ENCODE data around the gene PABPC1L. TPM values are rescaled to one million over a fixed set of nuclear protein-coding genes. Genes with fewer than 3 reads are reported as not detected.
A peak's percentile ranks its signal among the peaks of the same experiment; 100 is the strongest.

PABPC1L gene
- total RNA-seq, 1 donor from 2014 or later: 83.6 TPM

DNA sequence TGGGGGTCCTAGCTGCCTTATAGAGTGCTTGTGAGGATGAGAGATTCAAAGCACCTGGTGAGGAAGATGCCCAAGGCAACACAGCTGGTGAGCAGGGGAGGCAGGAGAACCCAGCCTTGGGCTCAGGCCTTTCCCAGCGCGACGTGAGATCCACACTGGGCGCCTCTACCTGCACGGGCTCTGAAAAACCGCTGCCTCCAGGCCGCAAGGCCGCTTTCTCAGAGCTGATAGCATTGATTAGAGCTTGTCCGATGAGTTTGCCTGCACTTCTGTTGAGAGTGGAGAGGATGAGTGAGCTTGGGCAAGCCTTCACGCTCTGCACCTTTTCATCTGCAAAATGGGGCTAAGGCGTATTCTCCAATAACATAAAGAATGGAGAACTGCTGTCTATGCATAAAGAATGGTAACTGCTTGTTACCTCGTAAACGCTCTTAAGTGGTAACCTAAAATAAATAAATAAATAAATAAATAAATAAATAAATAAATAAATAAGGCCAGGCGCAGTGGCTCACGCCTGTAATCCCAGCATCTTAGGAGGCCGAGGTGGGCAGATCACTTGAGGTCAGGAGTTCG is 916 bp downstream of the PABPC1L start:
- H3K27ac Mint-ChIP-seq: peak overlapping the region; percentile 58
- H3K36me3 Mint-ChIP-seq (ENCODE audit: low read depth): peaks cover 61% of the 10 kb centered on the region
- no peaks in the 10 kb centered on the region for H3K27me3 Mint-ChIP-seq (ENCODE audit: low read depth)
- peak overlapping the region; percentile 86 for H3K4me3 Mint-ChIP-seq (ENCODE audit: low read depth)
- DNase-seq (ENCODE audit: low spot score): no peak
- no peaks in the 10 kb centered on the region for H3K9me3 Mint-ChIP-seq
- intact Hi-C loops (cut with micrococcal nuclease): loop anchor here (5.0 kb wide), 1 partner anchor 187 kb away; no protein-coding TSS in a partner anchor
- peaks cover 30% of the 10 kb centered on the region for H3K4me1 Mint-ChIP-seq (ENCODE audit: low read depth)

DNA sequence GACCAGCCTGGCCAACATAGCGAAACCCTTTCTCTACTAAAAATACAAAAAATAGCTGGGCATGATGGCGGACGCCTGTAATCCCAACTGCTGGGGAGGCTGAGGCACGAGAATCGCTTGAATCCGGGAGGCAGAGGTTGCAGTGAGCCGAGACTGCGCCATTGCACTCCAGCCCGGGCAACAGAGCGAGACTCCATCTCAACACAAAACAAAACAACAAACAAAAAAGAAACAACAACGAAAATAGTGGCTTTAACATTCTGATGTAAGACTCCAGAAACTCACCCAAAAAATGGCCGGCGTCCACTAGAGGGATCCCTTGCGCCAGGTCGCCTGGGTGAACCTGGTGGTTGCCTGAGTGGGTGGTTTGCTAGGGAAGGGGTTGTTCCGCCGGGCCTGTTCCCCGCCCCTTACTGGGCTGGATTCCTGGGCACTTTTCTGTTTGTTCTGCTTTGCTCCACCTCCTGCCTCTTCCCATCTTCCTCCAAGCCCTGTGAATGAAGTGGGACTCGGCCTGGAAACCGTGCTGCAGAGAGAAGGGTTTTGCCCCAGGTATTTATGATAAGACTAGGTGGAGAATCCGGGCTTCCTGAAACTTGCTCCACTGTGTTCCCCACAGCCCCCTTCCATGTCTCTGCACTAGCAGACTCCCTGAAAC is 1.5 kb downstream of the PABPC1L start:
- peak; percentile 41 for DNase-seq (ENCODE audit: low spot score)
- intact Hi-C loops (cut with micrococcal nuclease): loop anchor here (5.0 kb wide), 1 partner anchor 186 kb away; no protein-coding TSS in a partner anchor
- peaks cover 59% of the 10 kb centered on the region for H3K36me3 Mint-ChIP-seq (ENCODE audit: low read depth)

GRCh38 chr20:44912189-44912588 is 2.3 kb downstream of the PABPC1L start:
- intact Hi-C loops (cut with micrococcal nuclease): loop anchor here (5.0 kb wide), 1 partner anchor 185 kb away; no protein-coding TSS in a partner anchor
- Mint-ChIP-seq H3K4me1 (ENCODE audit: low read depth) (peaks cover 30% of the 10 kb centered on the region), H3K27ac (no peak overlapping the region), H3K27me3 (ENCODE audit: low read depth) (no peaks in the 10 kb centered on the region), H3K36me3 (ENCODE audit: low read depth) (peaks cover 58% of the 10 kb centered on the region), H3K9me3 (no peaks in the 10 kb centered on the region), H3K4me3 (ENCODE audit: low read depth) (peak overlapping the region; percentile 71)
- DNase-seq (ENCODE audit: low spot score): no peak

More for the DNA sequence above, 1.5 kb downstream of the PABPC1L start:
- Mint-ChIP-seq H3K9me3 (no peaks in the 10 kb centered on the region), H3K27ac (peak overlapping the region; percentile 22), H3K4me3 (ENCODE audit: low read depth) (peak overlapping the region; percentile 71), H3K27me3 (ENCODE audit: low read depth) (no peaks in the 10 kb centered on the region), H3K4me1 (ENCODE audit: low read depth) (peaks cover 30% of the 10 kb centered on the region)

DNA sequence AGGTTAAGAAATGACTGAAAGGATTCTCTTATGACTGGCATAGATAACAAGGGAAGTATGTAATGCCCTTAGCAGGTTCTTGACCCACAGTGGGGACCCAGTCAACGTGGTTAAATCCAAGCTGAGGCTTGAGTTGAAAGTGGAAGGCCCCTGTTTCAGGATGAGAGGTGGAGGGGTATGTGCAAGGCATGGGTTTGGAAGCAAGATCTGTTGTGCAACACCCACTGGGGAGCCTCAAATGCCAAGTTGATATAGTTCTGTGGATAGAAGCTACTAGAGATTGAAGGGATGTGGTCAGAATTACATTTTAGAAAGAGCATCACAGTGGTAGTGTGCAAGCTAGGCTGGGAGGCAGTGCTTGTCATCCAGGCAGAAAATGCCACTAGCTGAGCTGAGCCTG is 5.1 kb downstream of the PABPC1L start:
- no peaks in the 10 kb centered on the region for H3K9me3 Mint-ChIP-seq
- H3K36me3 Mint-ChIP-seq (ENCODE audit: low read depth): peaks cover 54% of the 10 kb centered on the region
- intact Hi-C loops (cut with micrococcal nuclease): loop anchor here (2.0 to 5.0 kb wide), 3 partner anchors 44 to 182 kb away; no protein-coding TSS in a partner anchor
- H3K4me1 Mint-ChIP-seq (ENCODE audit: low read depth): peaks cover 20% of the 10 kb centered on the region
- no peaks in the 10 kb centered on the region for H3K27me3 Mint-ChIP-seq (ENCODE audit: low read depth)
- DNase-seq (ENCODE audit: low spot score): no peak
- peak overlapping the region; percentile 81 for H3K27ac Mint-ChIP-seq
- no peak overlapping the region for H3K4me3 Mint-ChIP-seq (ENCODE audit: low read depth)

DNA sequence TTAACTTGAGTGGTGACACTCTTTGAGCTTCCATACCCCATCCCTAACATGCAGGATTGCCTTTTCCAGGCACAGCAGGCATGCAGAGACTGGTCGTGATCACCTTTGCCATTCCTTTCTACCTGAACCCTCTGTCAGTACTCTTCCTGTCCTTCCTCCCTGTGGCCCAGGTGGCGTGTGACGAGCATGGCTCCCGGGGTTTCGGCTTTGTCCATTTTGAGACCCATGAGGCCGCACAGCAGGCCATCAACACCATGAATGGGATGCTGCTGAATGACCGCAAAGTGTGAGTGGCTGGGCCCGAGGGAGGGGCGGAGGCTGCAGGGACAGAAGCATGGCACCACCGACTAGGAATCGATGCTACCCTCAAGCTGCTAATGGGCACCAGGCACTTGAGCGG is 6.7 kb downstream of the PABPC1L start:
- DNase-seq (ENCODE audit: low spot score): no peak
- no peak overlapping the region for H3K27ac Mint-ChIP-seq
- intact Hi-C loops (cut with micrococcal nuclease): no loop called here
- peaks cover 16% of the 10 kb centered on the region for H3K4me1 Mint-ChIP-seq (ENCODE audit: low read depth)
- H3K9me3 Mint-ChIP-seq: no peaks in the 10 kb centered on the region
- no peak overlapping the region for H3K4me3 Mint-ChIP-seq (ENCODE audit: low read depth)
- peaks cover 56% of the 10 kb centered on the region for H3K36me3 Mint-ChIP-seq (ENCODE audit: low read depth)
- no peaks in the 10 kb centered on the region for H3K27me3 Mint-ChIP-seq (ENCODE audit: low read depth)

DNA sequence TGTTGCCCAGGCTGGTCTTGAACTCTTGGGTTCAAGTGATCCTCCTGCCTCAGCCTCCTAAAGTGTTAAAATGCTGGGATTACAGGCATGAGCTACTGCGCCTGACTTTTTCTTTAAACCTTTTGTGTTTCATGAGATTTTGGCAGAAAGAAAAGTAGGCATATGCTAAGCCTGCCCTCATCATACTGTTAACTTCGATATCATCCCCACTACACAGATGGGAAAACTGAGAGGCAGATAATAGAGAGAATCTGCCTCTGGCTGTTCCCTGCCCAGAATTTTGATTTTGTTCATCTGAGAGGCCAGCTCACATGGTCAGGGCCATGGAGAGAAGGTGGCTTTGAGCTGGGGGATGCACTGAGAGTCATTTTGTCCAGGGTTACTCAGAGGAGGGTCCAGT is 7.5 kb downstream of the PABPC1L start:
- H3K27ac Mint-ChIP-seq: no peak overlapping the region
- no peak for DNase-seq (ENCODE audit: low spot score)
- H3K36me3 Mint-ChIP-seq (ENCODE audit: low read depth): peaks cover 50% of the 10 kb centered on the region
- H3K4me3 Mint-ChIP-seq (ENCODE audit: low read depth): no peak overlapping the region
- intact Hi-C loops (cut with micrococcal nuclease): no loop called here
- H3K9me3 Mint-ChIP-seq: no peaks in the 10 kb centered on the region
- peaks cover 13% of the 10 kb centered on the region for H3K4me1 Mint-ChIP-seq (ENCODE audit: low read depth)
- no peaks in the 10 kb centered on the region for H3K27me3 Mint-ChIP-seq (ENCODE audit: low read depth)

GRCh38 chr20:44918342-44918741 is 8.5 kb downstream of the PABPC1L start:
- no peaks in the 10 kb centered on the region for H3K9me3 Mint-ChIP-seq
- intact Hi-C loops (cut with micrococcal nuclease): no loop called here
- H3K4me1 Mint-ChIP-seq (ENCODE audit: low read depth): peaks cover 10% of the 10 kb centered on the region
- H3K27me3 Mint-ChIP-seq (ENCODE audit: low read depth): no peaks in the 10 kb centered on the region
- H3K27ac Mint-ChIP-seq: no peak overlapping the region
- peaks cover 50% of the 10 kb centered on the region for H3K36me3 Mint-ChIP-seq (ENCODE audit: low read depth)
- no peak overlapping the region for H3K4me3 Mint-ChIP-seq (ENCODE audit: low read depth)
- no peak for DNase-seq (ENCODE audit: low spot score)

DNA sequence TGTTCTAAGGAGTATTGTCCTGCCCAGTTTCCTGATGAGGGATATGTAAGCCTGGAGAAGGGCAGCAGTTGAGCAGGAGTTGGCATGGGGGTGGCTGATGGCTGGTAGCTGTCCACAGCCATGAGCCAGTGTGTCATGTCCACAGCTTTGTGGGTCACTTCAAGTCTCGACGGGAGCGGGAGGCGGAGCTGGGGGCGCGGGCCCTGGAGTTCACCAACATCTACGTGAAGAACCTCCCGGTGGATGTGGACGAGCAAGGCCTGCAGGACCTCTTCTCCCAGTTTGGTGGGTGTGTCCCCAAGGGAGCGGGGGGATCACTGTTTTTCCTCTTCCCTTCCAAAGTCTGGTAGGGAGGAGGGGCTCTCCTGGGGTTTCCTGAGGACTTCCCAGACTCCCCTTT is 8.9 kb downstream of the PABPC1L start:
- Mint-ChIP-seq H3K27ac (no peak overlapping the region), H3K4me1 (ENCODE audit: low read depth) (peaks cover 10% of the 10 kb centered on the region), H3K4me3 (ENCODE audit: low read depth) (no peak overlapping the region), H3K9me3 (no peaks in the 10 kb centered on the region), H3K36me3 (ENCODE audit: low read depth) (peaks cover 50% of the 10 kb centered on the region), H3K27me3 (ENCODE audit: low read depth) (no peaks in the 10 kb centered on the region)
- no peak for DNase-seq (ENCODE audit: low spot score)
- intact Hi-C loops (cut with micrococcal nuclease): no loop called here

GRCh38 chr20:44921447-44921846 is 11.6 kb downstream of the PABPC1L start:
- no peaks in the 10 kb centered on the region for H3K27me3 Mint-ChIP-seq (ENCODE audit: low read depth)
- DNase-seq (ENCODE audit: low spot score): no peak
- H3K4me1 Mint-ChIP-seq (ENCODE audit: low read depth): no peaks in the 10 kb centered on the region
- no peaks in the 10 kb centered on the region for H3K9me3 Mint-ChIP-seq
- no peak overlapping the region for H3K27ac Mint-ChIP-seq
- H3K36me3 Mint-ChIP-seq (ENCODE audit: low read depth): peaks cover 36% of the 10 kb centered on the region
- intact Hi-C loops (cut with micrococcal nuclease): no loop called here
- no peak overlapping the region for H3K4me3 Mint-ChIP-seq (ENCODE audit: low read depth)

GRCh38 chr20:44924541-44924940 is 14.7 kb downstream of the PABPC1L start:
- Mint-ChIP-seq H3K27ac (no peak overlapping the region), H3K9me3 (no peaks in the 10 kb centered on the region), H3K4me3 (ENCODE audit: low read depth) (no peak overlapping the region), H3K4me1 (ENCODE audit: low read depth) (no peaks in the 10 kb centered on the region), H3K27me3 (ENCODE audit: low read depth) (no peaks in the 10 kb centered on the region), H3K36me3 (ENCODE audit: low read depth) (peaks cover 24% of the 10 kb centered on the region)
- intact Hi-C loops (cut with micrococcal nuclease): no loop called here
- DNase-seq (ENCODE audit: low spot score): no peak

DNA sequence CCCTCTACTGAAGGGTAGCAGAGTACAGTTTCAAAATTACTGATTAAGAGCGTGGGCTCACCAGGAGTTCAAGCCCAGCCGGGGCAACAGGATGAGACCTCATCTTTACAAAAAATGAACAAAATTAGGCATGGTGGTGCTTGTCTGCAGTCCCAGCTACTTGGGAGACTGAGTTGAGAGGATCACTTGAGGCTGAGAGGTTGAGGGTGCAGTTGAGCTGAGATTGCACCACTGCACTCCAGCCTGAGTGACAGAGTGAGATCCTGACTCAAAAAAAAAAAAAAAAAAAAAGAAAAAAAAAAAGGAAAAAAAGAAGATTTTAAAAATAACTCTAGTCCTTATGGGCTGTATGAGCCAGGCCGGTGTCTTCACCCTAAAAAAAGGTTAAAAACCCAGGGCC is 18.7 kb downstream of the PABPC1L start:
- Mint-ChIP-seq H3K9me3 (no peaks in the 10 kb centered on the region), H3K27me3 (ENCODE audit: low read depth) (no peaks in the 10 kb centered on the region), H3K36me3 (ENCODE audit: low read depth) (peaks cover 28% of the 10 kb centered on the region), H3K4me1 (ENCODE audit: low read depth) (no peaks in the 10 kb centered on the region), H3K27ac (no peak overlapping the region), H3K4me3 (ENCODE audit: low read depth) (no peak overlapping the region)
- intact Hi-C loops (cut with micrococcal nuclease): no loop called here
- DNase-seq (ENCODE audit: low spot score): no peak

GRCh38 chr20:44930517-44931168 is 20.8 kb downstream of the PABPC1L start:
- no peak for DNase-seq (ENCODE audit: low spot score)
- H3K27ac Mint-ChIP-seq: no peak overlapping the region
- peaks cover 28% of the 10 kb centered on the region for H3K36me3 Mint-ChIP-seq (ENCODE audit: low read depth)
- H3K9me3 Mint-ChIP-seq: no peaks in the 10 kb centered on the region
- no peaks in the 10 kb centered on the region for H3K27me3 Mint-ChIP-seq (ENCODE audit: low read depth)
- H3K4me1 Mint-ChIP-seq (ENCODE audit: low read depth): no peaks in the 10 kb centered on the region
- intact Hi-C loops (cut with micrococcal nuclease): no loop called here
- no peak overlapping the region for H3K4me3 Mint-ChIP-seq (ENCODE audit: low read depth)

GRCh38 chr20:44931911-44932310 is 22.1 kb downstream of the PABPC1L start:
- Mint-ChIP-seq H3K4me3 (ENCODE audit: low read depth) (no peak overlapping the region), H3K27ac (no peak overlapping the region)

More at GRCh38 chr20:44931911-44932310, 22.1 kb downstream of the PABPC1L start:
- intact Hi-C loops (cut with micrococcal nuclease): no loop called here
- Mint-ChIP-seq H3K27me3 (ENCODE audit: low read depth) (no peaks in the 10 kb centered on the region), H3K4me1 (ENCODE audit: low read depth) (no peaks in the 10 kb centered on the region), H3K36me3 (ENCODE audit: low read depth) (peaks cover 34% of the 10 kb centered on the region), H3K9me3 (no peaks in the 10 kb centered on the region)
- no peak for DNase-seq (ENCODE audit: low spot score)

All from activated T-helper 2 cell treated with anti-CD3 and anti-CD28 coated beads, Interferon-gamma antibody, Interleukin-2, Interleukin-4, amounts not matched to agents 10 μg/mL and 5 μg/mL and 100 μg/mL, durations not matched to agents 14 hours and 24 hours and 36 hours (primary cell).